Medulla oblongata (tissue), 1 donor: Measurements from ENCODE around the gene USP54.
A peak's percentile ranks its signal among the peaks of the same experiment; 100 is the strongest.

ENCODE experiments used
- DNase-seq: peaks from one replicate; pipeline ENCODE4 v3.0.0-alpha.2; 2015; ENCODE audit errors: extremely low spot score

The USP54 gene

GRCh38 chr10:73537288-73537687 lies 53.9 kb downstream of the USP54 start:
- no peak for DNase-seq

- DNase-seq, result no peak
Measured at GRCh38 chr10:73534857-73535256, 56.3 kb downstream of the USP54 start.

GRCh38 chr10:73529089-73529832 lies 61.9 kb downstream of the USP54 start:
- peak; percentile 90 for DNase-seq

GRCh38 chr10:73522263-73522662 lies 68.9 kb downstream of the USP54 start:
- DNase-seq, result no peak

GRCh38 chr10:73519336-73519735 lies 71.8 kb downstream of the USP54 start:
- no peak for DNase-seq

GRCh38 chr10:73517166-73517888 lies 73.8 kb downstream of the USP54 start:
- no peak for DNase-seq

GRCh38 chr10:73512207-73512743 lies 78.9 kb downstream of the USP54 start:
- DNase-seq, result no peak

GRCh38 chr10:73509695-73510094 lies 81.4 kb downstream of the USP54 start:
- DNase-seq, result no peak

- no peak for DNase-seq
Measured at GRCh38 chr10:73506491-73506890, 84.7 kb downstream of the USP54 start.

- no peak for DNase-seq
Measured at GRCh38 chr10:73506074-73506473, 85.1 kb downstream of the USP54 start.

- no peak for DNase-seq
Measured at GRCh38 chr10:73503037-73503436, 88.1 kb downstream of the USP54 start.

- DNase-seq, result no peak
Measured at GRCh38 chr10:73501651-73502050, 89.5 kb downstream of the USP54 start.

- no peak for DNase-seq
Measured at GRCh38 chr10:73497623-73498022, 93.5 kb downstream of the USP54 start.

GRCh38 chr10:73495884-73496674 lies 95.1 kb downstream of the USP54 start, which contains the start of gene PPP3CB:
Gene PPP3CB, minus strand, starts transcription at chr10:73496024. Its CDS starts 135 bp downstream, at chr10:73495889.
- DNase-seq, result peak; percentile 92

- peak; percentile 82 for DNase-seq
Measured at GRCh38 chr10:73495226-73495883, 95.8 kb downstream of the USP54 start.

- peak; percentile 44 for DNase-seq
Measured at GRCh38 chr10:73494877-73495225, 96.3 kb downstream of the USP54 start.

GRCh38 chr10:73494213-73494612 lies 96.9 kb downstream of the USP54 start:
- no peak for DNase-seq

GRCh38 chr10:73493781-73494180 lies 97.4 kb downstream of the USP54 start:
- DNase-seq, result no peak

GRCh38 chr10:73486601-73487000 lies 104.5 kb downstream of the USP54 start:
- no peak for DNase-seq

GRCh38 chr10:73485320-73485719 lies 105.8 kb downstream of the USP54 start:
- no peak for DNase-seq

GRCh38 chr10:73480158-73480557 lies 111.0 kb downstream of the USP54 start:
- DNase-seq, result no peak

GRCh38 chr10:73478636-73479035 lies 112.5 kb downstream of the USP54 start:
- DNase-seq, result no peak
